ENCODE data around the gene BTBD9.

The BTBD9 gene

DNA sequence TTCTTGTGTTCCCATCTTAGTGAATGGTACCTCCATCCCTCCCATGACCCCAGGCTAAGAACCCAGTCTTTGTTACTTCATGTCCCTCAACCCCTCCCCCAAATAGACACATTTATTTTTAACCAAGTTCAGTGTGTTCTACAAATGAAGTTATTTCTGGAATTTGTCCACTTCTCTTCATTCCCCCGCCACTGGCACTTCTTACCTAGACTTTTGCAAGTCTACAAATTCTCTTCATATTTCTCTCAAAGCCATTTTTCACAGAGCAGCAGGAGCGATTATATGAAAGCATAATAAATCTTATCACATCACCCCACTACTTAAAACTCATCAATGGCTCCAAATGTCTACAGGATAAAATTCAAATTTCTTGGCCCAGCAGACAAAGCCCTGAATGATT lies 131.4 kb downstream of the BTBD9 start:
- H3K27ac ChIP-seq (ENCODE audit: low read depth, low read length, severe bottlenecking), result no peak overlapping the region
- no peaks in the 10 kb centered on the region for H3K9me3 ChIP-seq (ENCODE audit: control insufficient read depth, low read length)
- H3K36me3 ChIP-seq (ENCODE audit: control insufficient read depth, insufficient read depth, low read length), result no peaks in the 10 kb centered on the region
- no peak overlapping the region for H3K4me3 ChIP-seq (ENCODE audit: extremely low read depth, insufficient read depth, low read length, poor library complexity, severe bottlenecking)
- 100% methylated on average over 2 of the region's 2 CpGs for WGBS, 2 experiments (ENCODE audit: insufficient coverage in 2 of 2)
- H3K4me1 ChIP-seq (ENCODE audit: control insufficient read depth, insufficient read depth, low read length, poor library complexity, severe bottlenecking), result peaks cover 19% of the 10 kb centered on the region

DNA sequence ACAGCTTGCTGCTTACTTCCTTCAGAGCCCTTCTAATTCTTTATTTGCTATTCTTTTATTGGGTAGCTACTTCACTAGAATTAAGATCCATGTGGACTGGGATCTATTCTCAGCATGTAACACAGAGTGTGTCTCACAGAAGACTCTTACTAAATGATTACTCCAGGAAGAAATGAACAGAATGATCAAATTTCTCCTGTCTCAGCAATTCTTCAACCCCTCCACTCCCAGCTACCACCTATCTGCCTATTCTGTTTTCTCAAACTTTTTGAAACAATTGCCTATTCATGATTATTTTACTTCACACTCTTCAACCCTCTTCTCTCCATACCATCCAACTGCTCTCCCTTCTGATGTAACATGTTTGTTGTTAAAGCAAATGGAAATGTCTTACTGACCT lies 132.6 kb downstream of the BTBD9 start:
- Histone ChIP-seq H3K9me3 (ENCODE audit: control insufficient read depth, low read length) (no peaks in the 10 kb centered on the region), H3K4me3 (ENCODE audit: extremely low read depth, insufficient read depth, low read length, poor library complexity, severe bottlenecking) (no peak overlapping the region), H3K27ac (ENCODE audit: low read depth, low read length, severe bottlenecking) (no peak overlapping the region), H3K36me3 (ENCODE audit: control insufficient read depth, insufficient read depth, low read length) (no peaks in the 10 kb centered on the region), H3K4me1 (ENCODE audit: control insufficient read depth, insufficient read depth, low read length, poor library complexity, severe bottlenecking) (peaks cover 19% of the 10 kb centered on the region)

DNA sequence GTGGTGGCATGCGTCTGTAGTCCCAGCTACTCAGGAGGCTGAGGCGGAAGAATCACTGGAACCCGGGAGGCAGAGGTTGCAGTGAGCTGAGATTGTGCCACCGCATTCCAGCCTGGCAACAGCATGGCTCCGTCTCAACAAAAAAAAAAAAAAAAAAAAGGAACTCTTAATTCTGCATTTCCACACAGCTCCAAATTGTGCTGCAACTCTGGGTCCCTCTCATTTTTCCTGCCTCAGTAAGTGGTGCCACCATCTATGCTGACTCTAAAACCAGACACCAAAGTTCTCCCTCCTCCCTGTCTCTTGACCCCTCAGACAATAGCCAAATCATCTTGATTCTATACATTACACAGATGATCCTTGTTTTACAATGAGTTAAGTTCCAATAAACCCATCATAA lies 133.9 kb downstream of the BTBD9 start:
- H3K27ac ChIP-seq (ENCODE audit: low read depth, low read length, severe bottlenecking), result no peak overlapping the region
- H3K9me3 ChIP-seq (ENCODE audit: control insufficient read depth, low read length), result no peaks in the 10 kb centered on the region
- H3K36me3 ChIP-seq (ENCODE audit: control insufficient read depth, insufficient read depth, low read length), result no peaks in the 10 kb centered on the region
- 91 to 100% methylated on average over 5 of the region's 5 CpGs for WGBS, 2 experiments (ENCODE audit: insufficient coverage in 2 of 2)
- H3K4me3 ChIP-seq (ENCODE audit: extremely low read depth, insufficient read depth, low read length, poor library complexity, severe bottlenecking), result no peak overlapping the region
- peaks cover 19% of the 10 kb centered on the region for H3K4me1 ChIP-seq (ENCODE audit: control insufficient read depth, insufficient read depth, low read length, poor library complexity, severe bottlenecking)

DNA sequence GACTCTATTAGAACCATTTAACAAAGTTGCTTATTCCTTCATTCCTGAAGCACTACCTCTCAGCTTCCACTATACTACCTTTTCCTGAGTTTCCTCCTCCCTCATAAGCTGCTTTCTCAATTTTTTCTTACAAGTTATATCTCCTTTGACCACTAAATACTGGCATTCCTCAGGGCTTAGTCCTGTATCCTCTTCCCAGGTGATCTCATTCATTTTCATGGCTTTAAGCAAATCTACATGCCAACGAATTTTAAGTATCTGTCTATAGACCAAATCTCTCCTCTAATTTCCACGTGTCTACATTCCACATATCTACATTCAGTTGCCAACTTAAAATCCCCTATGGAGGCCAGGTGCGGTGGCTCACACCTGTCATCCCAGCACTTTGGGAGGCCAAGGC lies 134.7 kb downstream of the BTBD9 start:
- H3K4me3 ChIP-seq (ENCODE audit: extremely low read depth, insufficient read depth, low read length, poor library complexity, severe bottlenecking), result no peak overlapping the region
- H3K9me3 ChIP-seq (ENCODE audit: control insufficient read depth, low read length), result no peaks in the 10 kb centered on the region
- no peak overlapping the region for H3K27ac ChIP-seq (ENCODE audit: low read depth, low read length, severe bottlenecking)
- WGBS, 2 experiments (ENCODE audit: insufficient coverage in 2 of 2), result 85 to 90% methylated on average over 2 to 3 of the region's 3 CpGs
- no peaks in the 10 kb centered on the region for H3K36me3 ChIP-seq (ENCODE audit: control insufficient read depth, insufficient read depth, low read length)
- peaks cover 18% of the 10 kb centered on the region for H3K4me1 ChIP-seq (ENCODE audit: control insufficient read depth, insufficient read depth, low read length, poor library complexity, severe bottlenecking)

DNA sequence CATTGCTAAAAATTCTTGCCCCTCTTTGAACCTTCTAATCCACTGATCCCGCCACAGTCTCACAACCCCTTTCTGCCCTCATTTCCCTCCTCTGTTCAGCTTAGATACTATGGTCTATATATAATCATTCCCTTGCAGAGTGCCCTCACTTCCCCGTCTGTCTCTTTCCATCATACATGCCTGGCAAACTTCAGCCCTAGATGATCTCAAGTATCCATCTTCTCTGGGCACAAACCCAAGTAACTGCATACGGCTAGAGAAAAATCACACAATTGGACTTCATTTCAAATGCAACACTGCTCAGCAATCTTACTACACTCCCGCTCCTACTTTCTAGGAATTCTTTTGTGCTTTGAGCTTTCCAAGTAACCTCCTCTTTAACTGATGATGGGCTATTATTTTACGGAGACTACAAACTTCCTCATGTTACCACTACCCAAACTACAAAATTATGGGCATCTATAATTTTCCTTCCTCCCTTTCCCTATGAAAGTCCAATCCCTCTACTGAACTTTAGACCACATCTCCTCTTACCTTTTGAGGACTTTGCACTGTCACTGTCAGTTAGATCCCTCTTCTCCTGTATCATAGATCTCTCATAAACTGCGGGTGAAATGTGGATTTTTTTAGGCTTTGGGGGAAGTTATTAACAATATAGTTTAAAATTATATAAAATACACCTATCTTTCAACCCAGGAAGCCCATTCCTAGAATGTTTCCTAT lies 135.6 kb downstream of the BTBD9 start:
- H3K4me1 ChIP-seq (ENCODE audit: control insufficient read depth, insufficient read depth, low read length, poor library complexity, severe bottlenecking), result peaks cover 11% of the 10 kb centered on the region
- H3K9me3 ChIP-seq (ENCODE audit: control insufficient read depth, low read length), result no peaks in the 10 kb centered on the region
- H3K36me3 ChIP-seq (ENCODE audit: control insufficient read depth, insufficient read depth, low read length), result no peaks in the 10 kb centered on the region
- no peak overlapping the region for H3K4me3 ChIP-seq (ENCODE audit: extremely low read depth, insufficient read depth, low read length, poor library complexity, severe bottlenecking)
- WGBS, 2 experiments (ENCODE audit: insufficient coverage in 2 of 2), result 92 to 100% methylated on average over 4 to 5 of the region's 6 CpGs
- H3K27ac ChIP-seq (ENCODE audit: low read depth, low read length, severe bottlenecking), result no peak overlapping the region

DNA sequence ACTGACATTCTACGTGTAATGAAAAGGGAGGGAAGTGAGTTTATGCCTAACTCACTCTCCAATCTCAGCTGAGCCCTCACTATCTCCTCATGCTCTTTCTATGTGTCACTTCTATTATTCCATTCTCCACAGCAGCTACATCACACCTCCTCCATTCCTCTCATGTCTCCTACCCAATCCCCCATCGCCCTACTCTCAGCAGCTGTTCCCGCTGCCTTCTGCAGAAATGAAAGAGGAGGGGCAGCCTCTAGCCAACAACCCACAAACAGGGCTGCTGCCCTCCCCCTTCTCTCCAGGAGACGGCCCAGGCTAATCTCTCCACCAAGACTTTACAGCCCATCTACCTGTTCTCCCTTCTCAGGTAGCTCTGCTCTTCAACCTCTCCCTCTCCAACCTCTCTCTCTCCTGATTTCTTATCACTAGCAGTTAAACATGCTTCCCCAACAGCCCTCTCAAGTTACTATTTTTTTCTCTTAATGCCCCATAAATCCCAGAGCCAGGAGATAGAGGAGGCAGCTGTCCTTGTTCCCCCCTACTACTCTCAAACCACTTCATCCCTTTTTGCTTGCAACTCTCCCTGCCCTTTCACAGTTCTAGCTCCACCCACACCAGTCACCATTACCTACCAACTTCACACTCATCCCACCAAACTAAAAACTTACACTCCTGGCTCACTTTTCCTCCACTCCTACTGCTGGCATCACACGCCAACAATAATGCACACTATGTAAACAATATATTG lies 136.5 kb downstream of the BTBD9 start:
- 66 to 84% methylated on average over 3 to 4 of the region's 5 CpGs for WGBS, 2 experiments (ENCODE audit: insufficient coverage in 2 of 2)
- no peaks in the 10 kb centered on the region for H3K9me3 ChIP-seq (ENCODE audit: control insufficient read depth, low read length)
- peaks cover 2% of the 10 kb centered on the region for H3K4me1 ChIP-seq (ENCODE audit: control insufficient read depth, insufficient read depth, low read length, poor library complexity, severe bottlenecking)
- no peaks in the 10 kb centered on the region for H3K36me3 ChIP-seq (ENCODE audit: control insufficient read depth, insufficient read depth, low read length)
- no peak overlapping the region for H3K4me3 ChIP-seq (ENCODE audit: extremely low read depth, insufficient read depth, low read length, poor library complexity, severe bottlenecking)
- H3K27ac ChIP-seq (ENCODE audit: low read depth, low read length, severe bottlenecking), result no peak overlapping the region

DNA sequence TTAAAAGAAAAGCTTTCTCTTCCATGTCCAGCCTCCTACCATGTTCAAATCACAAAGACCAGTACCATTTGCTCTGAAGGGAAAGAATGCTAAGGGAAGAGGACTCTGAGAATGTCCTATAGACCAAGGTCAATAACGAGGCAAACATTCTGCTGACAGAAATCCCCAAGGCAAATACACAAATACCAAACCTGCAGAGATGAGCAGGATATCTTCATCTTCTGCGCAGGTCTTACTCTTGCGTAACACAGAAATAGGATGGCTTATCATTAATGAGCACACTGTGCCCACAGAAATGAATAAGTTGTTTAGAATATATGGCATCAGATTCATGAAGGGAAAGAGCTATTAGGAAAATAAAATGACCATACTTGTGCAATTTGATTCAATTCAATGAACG lies 137.3 kb downstream of the BTBD9 start:
- H3K9me3 ChIP-seq (ENCODE audit: control insufficient read depth, low read length), result no peaks in the 10 kb centered on the region
- no peak overlapping the region for H3K4me3 ChIP-seq (ENCODE audit: extremely low read depth, insufficient read depth, low read length, poor library complexity, severe bottlenecking)
- H3K36me3 ChIP-seq (ENCODE audit: control insufficient read depth, insufficient read depth, low read length), result no peaks in the 10 kb centered on the region
- 89 to 94% methylated on average over 2 to 3 of the region's 4 CpGs for WGBS, 2 experiments (ENCODE audit: insufficient coverage in 2 of 2)
- no peaks in the 10 kb centered on the region for H3K4me1 ChIP-seq (ENCODE audit: control insufficient read depth, insufficient read depth, low read length, poor library complexity, severe bottlenecking)
- H3K27ac ChIP-seq (ENCODE audit: low read depth, low read length, severe bottlenecking), result no peak overlapping the region

- no peak overlapping the region for H3K4me3 ChIP-seq (ENCODE audit: extremely low read depth, insufficient read depth, low read length, poor library complexity, severe bottlenecking)
- no CpG with 5 or more reads among the region's 1 CpG for WGBS, 2 experiments (ENCODE audit: insufficient coverage in 2 of 2)
- no peaks in the 10 kb centered on the region for H3K9me3 ChIP-seq (ENCODE audit: control insufficient read depth, low read length)
- H3K27ac ChIP-seq (ENCODE audit: low read depth, low read length, severe bottlenecking), result no peak overlapping the region
- no peaks in the 10 kb centered on the region for H3K36me3 ChIP-seq (ENCODE audit: control insufficient read depth, insufficient read depth, low read length)
- no peaks in the 10 kb centered on the region for H3K4me1 ChIP-seq (ENCODE audit: control insufficient read depth, insufficient read depth, low read length, poor library complexity, severe bottlenecking)
These were observed 137.8 kb downstream of the BTBD9 start for GRCh38 chr6:38501931-38502330.

DNA sequence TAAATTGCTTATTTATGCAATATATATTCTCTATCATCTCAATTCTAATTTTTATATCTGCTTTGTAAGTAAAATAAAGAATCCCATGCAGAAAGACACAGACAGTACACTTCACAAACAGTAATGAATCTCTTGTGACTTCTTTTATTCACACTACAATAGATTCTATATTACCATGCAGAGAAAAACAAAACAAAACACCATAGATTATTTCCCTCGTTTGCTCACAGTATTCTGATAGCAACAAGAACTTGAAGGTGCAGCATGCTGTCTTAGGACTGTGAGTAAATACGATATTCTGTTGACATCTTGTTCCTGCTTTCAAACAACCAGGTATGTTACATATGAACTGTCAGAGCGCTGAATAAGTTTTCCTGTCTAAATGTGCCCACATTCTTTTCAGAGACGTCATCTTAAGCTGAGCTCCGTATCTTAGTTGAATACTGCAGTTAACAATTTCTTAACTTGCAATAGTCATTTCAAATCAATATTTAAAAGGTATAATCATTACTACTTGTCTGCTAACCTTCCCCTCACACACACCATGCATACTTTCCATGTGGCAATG lies 140.1 kb downstream of the BTBD9 start:
- no peak overlapping the region for H3K27ac ChIP-seq (ENCODE audit: low read depth, low read length, severe bottlenecking)
- no peaks in the 10 kb centered on the region for H3K9me3 ChIP-seq (ENCODE audit: control insufficient read depth, low read length)
- H3K4me1 ChIP-seq (ENCODE audit: control insufficient read depth, insufficient read depth, low read length, poor library complexity, severe bottlenecking), result no peaks in the 10 kb centered on the region
- WGBS, 2 experiments (ENCODE audit: insufficient coverage in 2 of 2), result 90 to 100% methylated on average over 3 of the region's 5 CpGs
- H3K36me3 ChIP-seq (ENCODE audit: control insufficient read depth, insufficient read depth, low read length), result no peaks in the 10 kb centered on the region
- no peak overlapping the region for H3K4me3 ChIP-seq (ENCODE audit: extremely low read depth, insufficient read depth, low read length, poor library complexity, severe bottlenecking)

- no peak overlapping the region for H3K4me3 ChIP-seq (ENCODE audit: extremely low read depth, insufficient read depth, low read length, poor library complexity, severe bottlenecking)
- H3K9me3 ChIP-seq (ENCODE audit: control insufficient read depth, low read length), result no peaks in the 10 kb centered on the region
- no peaks in the 10 kb centered on the region for H3K4me1 ChIP-seq (ENCODE audit: control insufficient read depth, insufficient read depth, low read length, poor library complexity, severe bottlenecking)
- 100% methylated on average over 1 to 2 of the region's 5 CpGs for WGBS, 2 experiments (ENCODE audit: insufficient coverage in 2 of 2)
- H3K27ac ChIP-seq (ENCODE audit: low read depth, low read length, severe bottlenecking), result no peak overlapping the region
- no peaks in the 10 kb centered on the region for H3K36me3 ChIP-seq (ENCODE audit: control insufficient read depth, insufficient read depth, low read length)
These were observed 140.8 kb downstream of the BTBD9 start for GRCh38 chr6:38498805-38499445.

All from mesodermal cell (in vitro differentiated cells).